Activated T-helper 1 cell treated with anti-CD3 and anti-CD28 coated beads, Interleukin-12 subunit alpha, Interleukin-12 subunit beta, Interleukin-2, Interleukin-4 antibody, amounts not matched to agents 30 ng/mL and 10 ng/mL and 1 ng/mL, durations not matched to agents 14 hours and 24 hours and 36 hours (primary cell): ENCODE data around the gene DIPK1A. TPM values are rescaled to one million over a fixed set of nuclear protein-coding genes. Genes with fewer than 3 reads are reported as not detected.

ENCODE experiments used
- DNase-seq: peaks from one replicate; pipeline ENCODE4 v3.0.0; 2021; ENCODE audit warnings: low spot score
- H3K27ac Mint-ChIP-seq: one replicate; pipeline ENCODE4 v1.8.0; 2021; ENCODE audit warnings: mild to moderate bottlenecking, mixed read lengths
- H3K27me3 Mint-ChIP-seq: one replicate; pipeline ENCODE4 v1.8.0; 2022; ENCODE audit warnings: mild to moderate bottlenecking, moderate library complexity, mixed read lengths; ENCODE audit not compliant: insufficient read depth
- H3K36me3 Mint-ChIP-seq: one replicate; pipeline ENCODE4 v1.8.0; 2021; ENCODE audit warnings: low read depth, mixed read lengths
- H3K4me1 Mint-ChIP-seq: one replicate; pipeline ENCODE4 v1.8.0; 2021; ENCODE audit warnings: low read depth, mixed read lengths
- H3K4me3 Mint-ChIP-seq: one replicate; pipeline ENCODE4 v1.8.0; 2021; ENCODE audit warnings: mild to moderate bottlenecking, moderate library complexity, mixed read lengths
- H3K9me3 Mint-ChIP-seq: one replicate; pipeline ENCODE4 v1.8.0; 2021; ENCODE audit warnings: mixed read lengths
- intact Hi-C: fragments of 100-400 bp; cut with micrococcal nuclease; formaldehyde crosslinking; loops from one replicate; pipeline ENCODE4 v1.15.1; 2024
- total RNA-seq: library from RNA; stranded (reverse); gene quantifications from 2 replicates; pipeline ENCODE4 v1.2.3, GENCODE V29; 2022

Gene DIPK1A
- total RNA-seq, 1 donor from 2014 or later, result 20.8 TPM

- H3K4me1 Mint-ChIP-seq, result peaks cover 67% of the 10 kb centered on the region
- H3K4me3 Mint-ChIP-seq, result peak overlapping the region; percentile 27
- peak overlapping the region; percentile 90 for H3K27ac Mint-ChIP-seq
- DNase-seq, result no peak
- no peaks in the 10 kb centered on the region for H3K27me3 Mint-ChIP-seq
- intact Hi-C loops, result loop anchor here (2.0 kb wide), 1 partner anchor 52 kb away; no protein-coding TSS in a partner anchor
- H3K9me3 Mint-ChIP-seq, result no peaks in the 10 kb centered on the region
- H3K36me3 Mint-ChIP-seq, result peaks cover 22% of the 10 kb centered on the region
Observed at GRCh38 chr1:92957030-92957734, 4.1 kb downstream of the DIPK1A start.

GRCh38 chr1:92956254-92957029 lies 4.8 kb downstream of the DIPK1A start:
- Mint-ChIP-seq H3K4me3 (peak overlapping the region; percentile 27), H3K4me1 (peaks cover 73% of the 10 kb centered on the region), H3K27ac (peak overlapping the region; percentile 90), H3K9me3 (no peaks in the 10 kb centered on the region), H3K27me3 (no peaks in the 10 kb centered on the region), H3K36me3 (peaks cover 22% of the 10 kb centered on the region)
- intact Hi-C loops, result loop anchor here (2.0 kb wide), 1 partner anchor 52 kb away; no protein-coding TSS in a partner anchor
- DNase-seq, result no peak

- peaks cover 61% of the 10 kb centered on the region for H3K4me1 Mint-ChIP-seq
Observed at GRCh38 chr1:92953491-92953890, 7.8 kb downstream of the DIPK1A start.

GRCh38 chr1:92952714-92953113 lies 8.5 kb downstream of the DIPK1A start:
- H3K36me3 Mint-ChIP-seq, result peaks cover 13% of the 10 kb centered on the region
- no peak for DNase-seq
- no peaks in the 10 kb centered on the region for H3K9me3 Mint-ChIP-seq
- no peaks in the 10 kb centered on the region for H3K27me3 Mint-ChIP-seq
- intact Hi-C loops, result no loop called here
- H3K4me3 Mint-ChIP-seq, result peak overlapping the region; percentile 24
- peaks cover 58% of the 10 kb centered on the region for H3K4me1 Mint-ChIP-seq
- H3K27ac Mint-ChIP-seq, result peak overlapping the region; percentile 46

More at GRCh38 chr1:92953491-92953890, 7.8 kb downstream of the DIPK1A start:
- peaks cover 15% of the 10 kb centered on the region for H3K36me3 Mint-ChIP-seq
- peak overlapping the region; percentile 46 for H3K27ac Mint-ChIP-seq
- no peaks in the 10 kb centered on the region for H3K27me3 Mint-ChIP-seq
- no peaks in the 10 kb centered on the region for H3K9me3 Mint-ChIP-seq
- DNase-seq, result peak; percentile 45
- H3K4me3 Mint-ChIP-seq, result peak overlapping the region; percentile 5
- intact Hi-C loops, result no loop called here

- no peak overlapping the region for H3K4me3 Mint-ChIP-seq
- no peak overlapping the region for H3K27ac Mint-ChIP-seq
Observed at GRCh38 chr1:92951141-92951582, 10.1 kb downstream of the DIPK1A start.

GRCh38 chr1:92949937-92950817 lies 11.1 kb downstream of the DIPK1A start:
- intact Hi-C loops, result no loop called here
- H3K27ac Mint-ChIP-seq, result no peak overlapping the region
- H3K27me3 Mint-ChIP-seq, result no peaks in the 10 kb centered on the region
- peaks cover 8% of the 10 kb centered on the region for H3K36me3 Mint-ChIP-seq
- H3K4me1 Mint-ChIP-seq, result peaks cover 47% of the 10 kb centered on the region
- no peak for DNase-seq
- no peaks in the 10 kb centered on the region for H3K9me3 Mint-ChIP-seq
- no peak overlapping the region for H3K4me3 Mint-ChIP-seq

More at GRCh38 chr1:92951141-92951582, 10.1 kb downstream of the DIPK1A start:
- Mint-ChIP-seq H3K4me1 (peaks cover 49% of the 10 kb centered on the region), H3K27me3 (no peaks in the 10 kb centered on the region), H3K9me3 (no peaks in the 10 kb centered on the region), H3K36me3 (peaks cover 8% of the 10 kb centered on the region)
- intact Hi-C loops, result no loop called here
- DNase-seq, result peak; percentile 28

- Mint-ChIP-seq H3K27me3 (peaks cover 1% of the 10 kb centered on the region), H3K9me3 (no peaks in the 10 kb centered on the region), H3K4me3 (no peak overlapping the region), H3K36me3 (peaks cover 7% of the 10 kb centered on the region), H3K27ac (no peak overlapping the region), H3K4me1 (peaks cover 41% of the 10 kb centered on the region)
- intact Hi-C loops, result no loop called here
- no peak for DNase-seq
Observed at GRCh38 chr1:92948071-92948470, 13.2 kb downstream of the DIPK1A start.

GRCh38 chr1:92945748-92946270 lies 15.5 kb downstream of the DIPK1A start:
- Mint-ChIP-seq H3K4me3 (no peak overlapping the region), H3K36me3 (peaks cover 7% of the 10 kb centered on the region), H3K27me3 (peaks cover 1% of the 10 kb centered on the region), H3K9me3 (no peaks in the 10 kb centered on the region), H3K4me1 (peaks cover 28% of the 10 kb centered on the region), H3K27ac (no peak overlapping the region)
- intact Hi-C loops, result no loop called here
- no peak for DNase-seq

GRCh38 chr1:92944901-92945747 lies 16.1 kb downstream of the DIPK1A start:
- Mint-ChIP-seq H3K9me3 (no peaks in the 10 kb centered on the region), H3K27me3 (peaks cover 1% of the 10 kb centered on the region), H3K36me3 (peaks cover 7% of the 10 kb centered on the region), H3K27ac (no peak overlapping the region), H3K4me3 (no peak overlapping the region), H3K4me1 (peaks cover 35% of the 10 kb centered on the region)
- DNase-seq, result no peak
- intact Hi-C loops, result no loop called here

GRCh38 chr1:92943502-92943847 lies 17.8 kb downstream of the DIPK1A start:
- no peaks in the 10 kb centered on the region for H3K9me3 Mint-ChIP-seq
- DNase-seq, result no peak
- H3K27ac Mint-ChIP-seq, result no peak overlapping the region
- H3K4me3 Mint-ChIP-seq, result no peak overlapping the region
- intact Hi-C loops, result no loop called here
- peaks cover 38% of the 10 kb centered on the region for H3K4me1 Mint-ChIP-seq
- H3K27me3 Mint-ChIP-seq, result peaks cover 1% of the 10 kb centered on the region
- peaks cover 8% of the 10 kb centered on the region for H3K36me3 Mint-ChIP-seq

- Mint-ChIP-seq H3K27me3 (peaks cover 1% of the 10 kb centered on the region), H3K4me3 (no peak overlapping the region), H3K4me1 (peaks cover 40% of the 10 kb centered on the region), H3K27ac (no peak overlapping the region), H3K36me3 (peaks cover 3% of the 10 kb centered on the region), H3K9me3 (no peaks in the 10 kb centered on the region)
- no peak for DNase-seq
- intact Hi-C loops, result no loop called here
Observed at GRCh38 chr1:92940541-92940940, 20.7 kb downstream of the DIPK1A start.

- DNase-seq, result no peak
- H3K36me3 Mint-ChIP-seq, result peaks cover 3% of the 10 kb centered on the region
- intact Hi-C loops, result no loop called here
- no peak overlapping the region for H3K4me3 Mint-ChIP-seq
- no peaks in the 10 kb centered on the region for H3K27me3 Mint-ChIP-seq
- H3K27ac Mint-ChIP-seq, result no peak overlapping the region
- peaks cover 43% of the 10 kb centered on the region for H3K4me1 Mint-ChIP-seq
- no peaks in the 10 kb centered on the region for H3K9me3 Mint-ChIP-seq
Observed at GRCh38 chr1:92937731-92938130, 23.5 kb downstream of the DIPK1A start.
